Mesothelial cell of epicardium (in vitro differentiated cells): ENCODE results near the gene ZNF451. TPM values are rescaled to one million over a fixed set of nuclear protein-coding genes. Genes with fewer than 3 reads are reported as not detected.
A peak's percentile ranks its signal among the peaks of the same experiment; 100 is the strongest.

Experiments
- DNase-seq, 2 experiments: peaks; one replicate each; pipeline ENCODE4 v3.0.0; 2021; ENCODE audit warnings: low spot score in 2 of 2; ENCODE audit not compliant: unreplicated experiment in 2 of 2
- H3K27ac Mint-ChIP-seq: 2 replicates; pipeline ENCODE4 v1.8.0; 2021; ENCODE audit warnings: mixed read lengths
- H3K27me3 Mint-ChIP-seq: 2 replicates; pipeline ENCODE4 v1.8.0; 2021; ENCODE audit warnings: low read depth, mixed read lengths
- H3K36me3 Mint-ChIP-seq: 2 replicates; pipeline ENCODE4 v1.8.0; 2021; ENCODE audit warnings: mixed read lengths
- H3K4me1 Mint-ChIP-seq: 2 replicates; pipeline ENCODE4 v1.8.0; 2021; ENCODE audit warnings: mixed read lengths
- H3K4me3 Mint-ChIP-seq: 2 replicates; pipeline ENCODE4 v1.8.0; 2021; ENCODE audit warnings: mild to moderate bottlenecking, moderate library complexity, mixed read lengths
- H3K9me3 Mint-ChIP-seq: 2 replicates; pipeline ENCODE4 v1.8.0; 2021; ENCODE audit warnings: mixed read lengths
- total RNA-seq: library from RNA; stranded (reverse); gene quantifications from 3 replicates; pipeline ENCODE4 v1.2.1, GENCODE V29; 2021
- TF ChIP-seq, protein P1 (sequence below): fragments of 200-600 bp; sonication (generic); IDR thresholded peaks from one replicate; pipeline ENCODE4 v1.5.0; 2021; ENCODE audit warnings: antibody characterized with exemption; ENCODE audit not compliant: unreplicated experiment

The ZNF451 gene
- total RNA-seq, 1 donor from 2014 or later, result 79.9 TPM

DNA sequence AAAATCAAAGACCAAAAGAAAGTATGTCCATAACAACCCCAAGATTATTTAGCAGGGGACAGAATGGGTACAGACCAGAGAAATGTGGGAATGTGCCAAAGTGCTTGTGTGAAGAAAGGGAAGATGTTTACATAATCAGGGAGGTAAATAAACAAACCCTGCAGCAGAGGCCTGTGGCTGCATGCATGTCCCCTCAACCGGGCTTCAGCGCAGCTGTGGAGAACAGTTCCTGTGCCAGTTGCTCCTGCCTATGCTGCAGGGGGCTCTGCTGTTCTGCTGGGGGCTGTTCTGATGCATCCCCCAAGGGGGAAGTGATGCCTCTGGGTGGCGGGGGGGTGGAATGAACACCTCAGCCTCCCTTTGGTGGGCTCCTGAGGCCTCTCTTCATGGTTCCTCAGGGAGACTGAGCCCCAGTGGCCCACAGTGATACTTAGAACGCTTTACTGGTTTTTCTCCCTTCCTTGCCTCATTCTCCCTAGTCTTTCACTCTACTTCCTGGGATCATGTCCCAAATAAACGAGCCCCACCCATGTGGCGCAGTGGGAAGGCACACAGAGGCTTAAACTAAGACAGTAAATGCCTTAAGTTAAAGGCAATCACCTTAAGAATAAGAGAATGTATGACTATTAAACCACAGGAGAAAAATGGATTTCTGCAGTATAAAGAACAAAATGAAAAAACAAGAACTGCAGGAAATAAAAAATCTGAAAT, 109.1 kb downstream of the ZNF451 start:
- H3K9me3 Mint-ChIP-seq, result no peaks in the 10 kb centered on the region
- H3K27ac Mint-ChIP-seq, result peak overlapping the region; percentile 30
- H3K27me3 Mint-ChIP-seq, result no peaks in the 10 kb centered on the region
- TF ChIP-seq, protein P1, sequence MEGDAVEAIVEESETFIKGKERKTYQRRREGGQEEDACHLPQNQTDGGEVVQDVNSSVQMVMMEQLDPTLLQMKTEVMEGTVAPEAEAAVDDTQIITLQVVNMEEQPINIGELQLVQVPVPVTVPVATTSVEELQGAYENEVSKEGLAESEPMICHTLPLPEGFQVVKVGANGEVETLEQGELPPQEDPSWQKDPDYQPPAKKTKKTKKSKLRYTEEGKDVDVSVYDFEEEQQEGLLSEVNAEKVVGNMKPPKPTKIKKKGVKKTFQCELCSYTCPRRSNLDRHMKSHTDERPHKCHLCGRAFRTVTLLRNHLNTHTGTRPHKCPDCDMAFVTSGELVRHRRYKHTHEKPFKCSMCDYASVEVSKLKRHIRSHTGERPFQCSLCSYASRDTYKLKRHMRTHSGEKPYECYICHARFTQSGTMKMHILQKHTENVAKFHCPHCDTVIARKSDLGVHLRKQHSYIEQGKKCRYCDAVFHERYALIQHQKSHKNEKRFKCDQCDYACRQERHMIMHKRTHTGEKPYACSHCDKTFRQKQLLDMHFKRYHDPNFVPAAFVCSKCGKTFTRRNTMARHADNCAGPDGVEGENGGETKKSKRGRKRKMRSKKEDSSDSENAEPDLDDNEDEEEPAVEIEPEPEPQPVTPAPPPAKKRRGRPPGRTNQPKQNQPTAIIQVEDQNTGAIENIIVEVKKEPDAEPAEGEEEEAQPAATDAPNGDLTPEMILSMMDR, result no peak
- no peak overlapping the region for H3K4me3 Mint-ChIP-seq
- H3K36me3 Mint-ChIP-seq, result peaks cover 3% of the 10 kb centered on the region
- no peak for DNase-seq
- peaks cover 8% of the 10 kb centered on the region for H3K4me1 Mint-ChIP-seq

DNA sequence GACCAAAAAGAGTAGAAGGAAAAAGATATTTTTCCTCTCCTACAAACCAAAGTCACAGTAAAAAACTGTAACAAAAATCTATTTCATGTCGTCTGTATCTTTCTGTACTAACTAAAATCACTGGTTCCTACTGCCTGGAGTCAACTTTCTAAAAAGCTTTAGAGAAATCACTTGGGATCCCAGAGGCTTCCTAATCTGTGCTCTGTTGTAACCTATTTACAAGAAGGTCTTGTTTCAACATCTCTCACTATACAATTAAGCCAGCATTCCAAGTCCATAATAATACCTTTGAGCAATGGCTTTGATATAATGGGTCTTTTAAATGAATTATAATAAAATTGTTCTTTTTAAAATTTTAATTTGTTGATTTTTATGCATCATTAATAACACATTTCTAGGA, 111.7 kb downstream of the ZNF451 start:
- Mint-ChIP-seq H3K9me3 (no peaks in the 10 kb centered on the region), H3K27ac (no peak overlapping the region), H3K4me3 (no peak overlapping the region), H3K27me3 (no peaks in the 10 kb centered on the region), H3K4me1 (peaks cover 20% of the 10 kb centered on the region), H3K36me3 (peaks cover 3% of the 10 kb centered on the region)
- no peak for DNase-seq
- TF ChIP-seq, protein P1, result no peak

DNA sequence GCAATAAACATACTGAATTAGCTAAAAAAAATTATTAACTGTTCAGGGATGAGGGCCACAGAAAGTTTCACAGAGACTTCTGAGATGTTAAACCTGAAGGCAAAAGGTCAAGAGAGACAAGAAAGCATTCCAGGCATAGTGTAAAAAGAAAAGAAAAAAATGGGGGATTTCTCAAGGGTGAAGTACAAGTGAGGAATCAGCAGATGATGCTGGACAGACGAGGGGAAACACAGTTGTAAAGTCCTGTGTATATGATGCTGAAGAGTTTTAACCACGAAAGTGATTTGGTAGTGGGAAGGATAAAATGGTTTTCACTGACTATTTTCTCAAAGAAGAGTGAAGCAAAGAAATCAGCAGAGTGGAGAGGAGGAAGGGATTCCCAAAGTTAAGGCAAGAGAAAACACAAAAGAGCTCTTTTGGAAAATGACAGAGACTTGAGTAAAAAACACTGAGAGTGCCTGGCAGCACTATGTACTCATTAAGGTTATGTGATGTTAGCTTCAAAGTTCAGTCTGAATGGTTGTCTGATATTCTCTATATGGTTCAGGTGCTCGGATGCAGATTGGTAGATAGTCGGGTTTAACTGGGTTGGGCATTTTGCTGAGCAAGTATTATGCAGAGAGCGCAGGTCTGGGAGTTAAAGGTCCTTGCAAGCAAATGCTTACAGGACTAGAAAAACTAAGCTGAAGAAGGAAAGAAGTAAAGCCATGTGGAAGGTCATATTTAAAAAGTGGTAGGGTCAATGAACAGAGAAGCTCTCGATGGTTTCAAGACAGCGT, 115.8 kb downstream of the ZNF451 start:
- no peak overlapping the region for H3K4me3 Mint-ChIP-seq
- TF ChIP-seq, protein P1, result no peak
- H3K36me3 Mint-ChIP-seq, result peaks cover 2% of the 10 kb centered on the region
- H3K27ac Mint-ChIP-seq, result peak overlapping the region; percentile 10
- DNase-seq, result no peak
- H3K4me1 Mint-ChIP-seq, result peaks cover 15% of the 10 kb centered on the region
- no peaks in the 10 kb centered on the region for H3K27me3 Mint-ChIP-seq
- H3K9me3 Mint-ChIP-seq, result no peaks in the 10 kb centered on the region

DNA sequence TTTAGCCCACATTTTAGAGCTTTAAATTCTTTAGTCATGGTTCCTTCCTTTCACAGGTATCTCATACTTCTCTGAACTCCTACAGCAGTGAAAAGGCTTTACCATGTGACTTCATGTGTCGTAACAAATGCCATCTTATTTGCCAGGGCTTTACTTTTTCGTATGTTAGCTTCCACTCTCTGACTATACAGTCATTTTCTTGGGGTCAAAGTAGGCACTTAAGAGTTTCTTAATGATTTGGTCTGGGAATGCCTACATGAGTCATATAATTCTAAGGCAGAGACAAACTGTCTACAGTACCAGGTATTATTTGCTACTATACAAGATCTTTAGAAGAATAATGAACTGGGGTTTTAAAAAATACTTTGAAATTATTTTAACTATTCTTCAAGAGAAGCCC, 117.2 kb downstream of the ZNF451 start:
- Mint-ChIP-seq H3K4me1 (peaks cover 21% of the 10 kb centered on the region), H3K4me3 (no peak overlapping the region), H3K27me3 (no peaks in the 10 kb centered on the region), H3K9me3 (no peaks in the 10 kb centered on the region), H3K27ac (no peak overlapping the region), H3K36me3 (peaks cover 2% of the 10 kb centered on the region)
- DNase-seq, result no peak
- TF ChIP-seq, protein P1, result no peak

GRCh38 chr6:57207872-57208271, 117.9 kb downstream of the ZNF451 start:
- Mint-ChIP-seq H3K9me3 (no peaks in the 10 kb centered on the region), H3K4me1 (peaks cover 22% of the 10 kb centered on the region), H3K36me3 (peaks cover 2% of the 10 kb centered on the region), H3K4me3 (no peak overlapping the region), H3K27ac (peak overlapping the region; percentile 41), H3K27me3 (no peaks in the 10 kb centered on the region)
- no peak for DNase-seq
- TF ChIP-seq, protein P1, result no peak
